Measurements from ENCODE around the gene CCDC107. TPM values are rescaled to one million over a fixed set of nuclear protein-coding genes. Genes with fewer than 3 reads are reported as not detected.
A peak's percentile ranks its signal among the peaks of the same experiment; 100 is the strongest.
"Not testable (repeated sequence)": the region's sequence is repeated elsewhere in the genome, so short reads cannot be mapped to it uniquely, and the experiment has no call there.

CCDC107 gene
- total and polyA plus RNA-seq, 9 donors, result 14.6 to 29.8 (median 17.9) TPM

DNA sequence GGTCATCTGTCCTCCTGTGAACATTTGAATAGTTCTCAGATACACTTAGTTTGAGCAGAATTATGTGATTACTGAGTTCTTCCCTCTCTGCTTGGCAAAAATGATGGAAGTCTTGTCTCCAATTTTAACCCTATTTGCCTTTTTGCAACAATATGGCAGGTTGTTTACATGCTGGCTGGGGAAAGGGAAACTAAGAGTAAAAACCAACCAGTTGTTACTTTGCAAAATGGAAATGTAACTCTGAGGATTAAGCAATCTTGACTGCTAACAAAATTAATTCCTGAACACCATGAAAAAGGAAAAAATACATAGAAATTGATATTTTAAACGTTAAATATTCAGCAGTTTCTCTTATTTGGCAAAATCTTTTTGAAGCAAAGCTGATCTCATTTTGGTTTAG is 18.5 kb upstream of the CCDC107 start:
- H3K4me1 ChIP-seq (ENCODE audit: insufficient read depth), result no peaks in the 10 kb centered on the region
- H3K9me3 ChIP-seq, result no peaks in the 10 kb centered on the region
- no peak for DNase-seq
- TF ChIP-seq EP300 (IDR thresholded peaks at IDR 0.05), result no peak
- TF ChIP-seq, protein P1, sequence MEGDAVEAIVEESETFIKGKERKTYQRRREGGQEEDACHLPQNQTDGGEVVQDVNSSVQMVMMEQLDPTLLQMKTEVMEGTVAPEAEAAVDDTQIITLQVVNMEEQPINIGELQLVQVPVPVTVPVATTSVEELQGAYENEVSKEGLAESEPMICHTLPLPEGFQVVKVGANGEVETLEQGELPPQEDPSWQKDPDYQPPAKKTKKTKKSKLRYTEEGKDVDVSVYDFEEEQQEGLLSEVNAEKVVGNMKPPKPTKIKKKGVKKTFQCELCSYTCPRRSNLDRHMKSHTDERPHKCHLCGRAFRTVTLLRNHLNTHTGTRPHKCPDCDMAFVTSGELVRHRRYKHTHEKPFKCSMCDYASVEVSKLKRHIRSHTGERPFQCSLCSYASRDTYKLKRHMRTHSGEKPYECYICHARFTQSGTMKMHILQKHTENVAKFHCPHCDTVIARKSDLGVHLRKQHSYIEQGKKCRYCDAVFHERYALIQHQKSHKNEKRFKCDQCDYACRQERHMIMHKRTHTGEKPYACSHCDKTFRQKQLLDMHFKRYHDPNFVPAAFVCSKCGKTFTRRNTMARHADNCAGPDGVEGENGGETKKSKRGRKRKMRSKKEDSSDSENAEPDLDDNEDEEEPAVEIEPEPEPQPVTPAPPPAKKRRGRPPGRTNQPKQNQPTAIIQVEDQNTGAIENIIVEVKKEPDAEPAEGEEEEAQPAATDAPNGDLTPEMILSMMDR (IDR thresholded peaks at IDR 0.05), result no peak
- TF ChIP-seq POLR2A (IDR thresholded peaks at IDR 0.05), result no peak
- H3K36me3 ChIP-seq, result no peaks in the 10 kb centered on the region
- no peaks in the 10 kb centered on the region for H3K27me3 ChIP-seq
- no peak overlapping the region for H3K27ac ChIP-seq
- 76 to 86% (median 84%) methylated on average over 1 of the region's 1 CpG for WGBS, 3 donors
- H3K4me3 ChIP-seq, result no peak overlapping the region
- intact Hi-C loops (cut with DNase I), result loop anchor here in 1 of 4 donors (10.0 kb wide), 1 partner anchor 245 kb away; no protein-coding TSS in a partner anchor

DNA sequence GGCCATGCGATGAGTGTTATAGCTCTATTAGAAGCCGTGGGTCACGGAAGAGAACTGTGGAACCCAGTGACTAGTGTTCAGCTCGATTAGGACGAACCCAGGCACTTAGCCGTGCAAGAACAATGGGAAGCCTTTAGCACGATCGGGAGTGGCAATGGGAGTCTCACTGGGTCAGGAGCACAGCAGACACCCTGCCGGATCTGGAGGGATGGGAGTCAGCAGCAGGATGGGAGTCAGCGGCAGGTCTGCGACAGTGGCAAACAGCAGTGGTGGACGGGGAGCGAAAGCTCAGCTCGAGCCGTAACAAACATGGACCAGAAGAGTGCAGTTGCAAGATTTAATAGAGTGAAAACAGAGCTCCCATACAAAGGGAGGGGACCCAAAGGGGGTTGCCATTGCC is 17.7 kb upstream of the CCDC107 start:
- WGBS, 3 donors, result 94 to 99% (median 96%) methylated on average over 15 of the region's 15 CpGs
- intact Hi-C loops (cut with DNase I), result loop anchor here in 1 of 4 donors (10.0 kb wide), 1 partner anchor 244 kb away; no protein-coding TSS in a partner anchor
- H3K27ac ChIP-seq, result not testable (repeated sequence)

DNA sequence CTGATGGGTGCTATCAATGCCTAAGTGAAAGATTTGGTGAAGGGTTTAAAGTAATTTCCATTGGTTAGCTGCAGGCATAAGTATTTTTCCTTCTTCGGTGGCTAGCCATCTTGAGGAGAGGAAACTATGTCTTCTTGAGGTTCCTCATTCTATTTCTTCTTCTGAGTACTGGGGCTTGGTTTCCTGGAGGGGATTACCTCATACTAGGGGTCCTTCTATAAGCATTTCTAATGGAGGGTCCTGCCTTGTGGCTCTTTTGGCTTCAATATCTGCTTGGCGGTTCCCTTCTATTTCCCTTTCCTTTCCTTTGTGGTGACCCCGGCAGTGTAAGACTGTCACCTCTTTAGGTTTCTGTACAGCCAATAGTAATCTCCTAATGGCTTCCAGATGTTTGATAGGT is 16.6 kb upstream of the CCDC107 start:
- H3K4me3 ChIP-seq; H3K27ac ChIP-seq; DNase-seq; H3K9me3 ChIP-seq; H3K4me1 ChIP-seq (ENCODE audit: insufficient read depth); H3K36me3 ChIP-seq; H3K27me3 ChIP-seq: not testable (repeated sequence)
- intact Hi-C loops (cut with DNase I), result loop anchor here in 1 of 4 donors (10.0 kb wide), 1 partner anchor 243 kb away; no protein-coding TSS in a partner anchor
- WGBS, 3 donors, result 93 to 95% (median 95%) methylated on average over 3 of the region's 3 CpGs

More for the DNA sequence above, 17.7 kb upstream of the CCDC107 start:
- not testable (repeated sequence) for DNase-seq; H3K4me3 ChIP-seq; H3K27me3 ChIP-seq; H3K9me3 ChIP-seq; H3K36me3 ChIP-seq; H3K4me1 ChIP-seq (ENCODE audit: insufficient read depth)

DNA sequence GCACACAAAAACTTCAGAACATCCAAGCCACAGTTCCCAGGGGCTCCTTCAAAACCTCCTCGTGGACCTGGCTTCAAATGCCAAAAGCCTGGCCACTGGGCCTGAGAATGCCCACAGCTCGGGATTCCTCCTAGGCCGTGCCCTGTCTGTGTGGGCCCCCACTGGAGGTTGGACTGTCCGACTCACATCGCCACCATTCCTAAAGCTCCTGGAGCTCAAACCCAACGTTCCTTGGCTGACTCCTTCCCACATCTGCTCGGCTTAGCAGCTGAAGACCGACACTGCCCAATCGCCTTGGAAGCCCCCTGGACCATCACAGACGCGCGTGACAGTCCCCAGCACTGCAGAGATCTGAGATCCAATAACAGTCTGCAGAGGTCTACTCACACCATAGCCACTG is 15.0 kb upstream of the CCDC107 start:
- Histone ChIP-seq H3K27ac (no peak overlapping the region), H3K4me3 (no peak overlapping the region), H3K9me3 (no peaks in the 10 kb centered on the region), H3K36me3 (no peaks in the 10 kb centered on the region), H3K4me1 (ENCODE audit: insufficient read depth) (peaks cover 3% of the 10 kb centered on the region), H3K27me3 (no peaks in the 10 kb centered on the region)
- WGBS, 3 donors, result 93 to 96% (median 93%) methylated on average over 12 of the region's 12 CpGs
- no peak for DNase-seq
- no peak for TF ChIP-seq POLR2A (IDR thresholded peaks at IDR 0.05)
- intact Hi-C loops (cut with DNase I), result loop anchor here in 1 of 4 donors (10.0 kb wide), 1 partner anchor 242 kb away; no protein-coding TSS in a partner anchor

DNA sequence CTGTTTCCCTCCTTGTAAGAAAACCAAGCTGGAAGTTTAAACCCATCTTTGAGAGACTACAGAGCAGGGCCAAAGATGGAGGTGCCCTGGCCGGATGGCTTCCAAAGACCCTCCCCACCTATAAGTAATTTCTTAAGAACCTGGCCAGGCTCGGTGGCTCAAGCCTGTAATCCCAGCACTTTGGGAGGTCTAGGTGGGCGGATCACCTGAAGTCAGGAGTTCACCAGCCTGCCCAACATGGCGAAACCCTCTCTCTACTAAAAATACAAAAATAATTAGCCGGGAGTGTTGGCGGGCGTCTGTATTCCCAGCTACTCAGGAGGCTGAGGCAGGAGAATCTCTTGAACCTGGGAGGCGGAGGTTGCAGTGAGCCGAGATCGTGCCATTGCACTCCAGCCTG is 12.4 kb upstream of the CCDC107 start:
- WGBS, 3 donors, result 28 to 41% (median 40%) methylated on average over 10 of the region's 10 CpGs
- DNase-seq; H3K4me1 ChIP-seq (ENCODE audit: insufficient read depth); H3K27me3 ChIP-seq; H3K36me3 ChIP-seq; H3K9me3 ChIP-seq: not testable (repeated sequence)
- peak overlapping the region; percentile 42 for H3K4me3 ChIP-seq
- H3K27ac ChIP-seq, result peak overlapping the region in 1 of 2 donors; percentile 78
- intact Hi-C loops (cut with DNase I), result loop anchor here in 2 of 4 donors (2.0 to 10.0 kb wide), 3 partner anchors 38 to 239 kb away; partner anchors contain the start of gene TESK1 (in 2 of the 2)

DNA sequence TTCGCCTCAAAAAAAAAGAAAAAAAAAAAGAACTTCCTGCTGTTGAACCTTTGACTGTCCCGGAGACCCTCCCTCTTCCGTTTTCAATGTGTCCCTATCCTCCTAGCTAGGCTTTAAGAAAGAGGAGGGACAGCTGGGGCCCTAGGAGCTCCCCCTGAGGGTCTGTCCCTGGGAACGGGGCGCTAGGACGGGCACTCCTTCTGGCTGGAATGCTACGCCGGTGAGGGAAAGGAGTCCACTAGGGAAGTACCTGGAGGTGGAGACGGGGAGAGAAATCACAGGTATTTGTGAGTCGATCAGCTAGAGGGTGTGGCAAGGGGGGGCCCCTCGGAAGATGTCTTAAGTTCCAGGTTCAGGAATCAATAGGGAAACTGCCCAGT is 11.9 kb upstream of the CCDC107 start:
- intact Hi-C loops (cut with DNase I), result loop anchor here in 2 of 4 donors (2.0 to 10.0 kb wide), 3 partner anchors 39 to 239 kb away; partner anchors contain the start of gene TESK1 (in 2 of the 2)
- H3K27me3 ChIP-seq, result no peaks in the 10 kb centered on the region
- TF ChIP-seq POLR2A (IDR thresholded peaks at IDR 0.05) (no peak), EP300 (IDR thresholded peaks at IDR 0.05) (no peak)
- TF ChIP-seq, protein P1 (IDR thresholded peaks at IDR 0.05), result no peak
- WGBS, 3 donors, result 1 to 3% (median 1%) methylated on average over 11 of the region's 11 CpGs
- H3K4me3 ChIP-seq, result peak overlapping the region; percentile 42
- no peaks in the 10 kb centered on the region for H3K9me3 ChIP-seq
- peak in 1 of 5 donors; percentile 52 for DNase-seq
- H3K27ac ChIP-seq, result peak overlapping the region; percentile 48 to 78
- H3K4me1 ChIP-seq (ENCODE audit: insufficient read depth), result peaks cover 3% of the 10 kb centered on the region
- no peaks in the 10 kb centered on the region for H3K36me3 ChIP-seq

Measured in ovary (tissue), 9 donors.